Measurements from ENCODE around the gene ADGRG2. TPM values are rescaled to one million over a fixed set of nuclear protein-coding genes. Genes with fewer than 3 reads are reported as not detected.

Gene ADGRG2
- total RNA-seq, 1 donor from 2014 or later, result not detected

DNA sequence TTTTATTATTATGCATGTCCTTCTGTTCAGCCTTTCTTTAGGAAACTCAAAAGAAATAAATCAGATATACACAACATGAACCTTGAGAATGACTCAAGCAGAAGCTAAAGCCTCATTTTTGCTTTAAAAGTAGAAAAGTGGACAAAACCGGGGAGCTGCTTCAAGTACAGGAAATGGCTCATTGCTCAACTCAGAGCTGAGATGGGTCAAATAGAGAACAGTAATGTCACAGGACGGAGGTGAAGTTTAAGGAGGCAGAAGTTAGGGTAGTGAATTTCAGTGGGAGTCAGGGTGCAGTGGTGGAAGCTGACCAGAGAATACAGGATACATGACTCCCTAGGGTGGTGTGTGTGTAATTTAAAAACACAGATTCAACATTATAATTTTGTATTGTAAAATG is 160.6 kb downstream of the ADGRG2 start:
- Mint-ChIP-seq H3K4me3 (ENCODE audit: low read depth) (no peak overlapping the region), H3K27ac (no peak overlapping the region), H3K9me3 (no peaks in the 10 kb centered on the region), H3K36me3 (ENCODE audit: low read depth) (peaks cover 4% of the 10 kb centered on the region), H3K4me1 (ENCODE audit: low read depth) (peaks cover 25% of the 10 kb centered on the region), H3K27me3 (ENCODE audit: low read depth) (no peaks in the 10 kb centered on the region)
- intact Hi-C loops (cut with micrococcal nuclease), result no loop called here
- DNase-seq (ENCODE audit: low spot score), result no peak

DNA sequence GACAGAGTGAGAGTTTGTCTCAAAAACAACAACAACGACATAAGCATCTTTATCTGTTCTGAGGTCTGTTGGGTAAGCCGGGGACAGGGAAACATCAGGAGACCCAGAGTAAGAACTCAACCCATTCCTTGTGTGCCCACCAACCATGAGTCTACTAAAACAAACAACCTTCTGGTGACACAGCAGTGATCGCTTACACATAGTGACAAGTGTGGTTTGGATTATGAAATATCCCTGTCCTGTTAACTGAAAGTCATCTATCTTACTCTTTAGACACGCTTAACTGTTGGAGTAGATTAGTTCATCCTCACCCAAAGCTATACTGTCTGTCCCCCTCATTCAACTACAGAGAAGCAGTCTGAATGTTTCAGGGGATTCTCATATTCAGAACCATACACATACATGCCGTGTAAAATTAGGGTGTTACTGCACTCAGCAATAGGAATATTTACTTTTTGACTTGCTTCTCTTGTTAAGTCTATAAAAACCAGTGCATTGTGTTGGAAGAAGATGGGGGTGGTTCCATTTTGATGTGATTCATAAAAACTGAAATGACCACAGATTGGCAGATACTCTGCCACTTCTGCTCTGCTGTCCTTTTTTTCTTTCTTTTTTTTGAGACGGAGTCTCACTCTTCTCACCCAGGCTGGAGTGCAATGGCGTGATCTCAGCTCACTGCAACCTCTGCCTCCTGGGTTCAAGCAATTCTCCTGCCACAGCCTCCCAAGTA is 165.8 kb downstream of the ADGRG2 start:
- no peak for DNase-seq (ENCODE audit: low spot score)
- H3K4me3 Mint-ChIP-seq (ENCODE audit: low read depth), result no peak overlapping the region
- no peaks in the 10 kb centered on the region for H3K9me3 Mint-ChIP-seq
- peaks cover 25% of the 10 kb centered on the region for H3K4me1 Mint-ChIP-seq (ENCODE audit: low read depth)
- intact Hi-C loops (cut with micrococcal nuclease), result no loop called here
- H3K27me3 Mint-ChIP-seq (ENCODE audit: low read depth), result no peaks in the 10 kb centered on the region
- peaks cover 3% of the 10 kb centered on the region for H3K36me3 Mint-ChIP-seq (ENCODE audit: low read depth)
- no peak overlapping the region for H3K27ac Mint-ChIP-seq

DNA sequence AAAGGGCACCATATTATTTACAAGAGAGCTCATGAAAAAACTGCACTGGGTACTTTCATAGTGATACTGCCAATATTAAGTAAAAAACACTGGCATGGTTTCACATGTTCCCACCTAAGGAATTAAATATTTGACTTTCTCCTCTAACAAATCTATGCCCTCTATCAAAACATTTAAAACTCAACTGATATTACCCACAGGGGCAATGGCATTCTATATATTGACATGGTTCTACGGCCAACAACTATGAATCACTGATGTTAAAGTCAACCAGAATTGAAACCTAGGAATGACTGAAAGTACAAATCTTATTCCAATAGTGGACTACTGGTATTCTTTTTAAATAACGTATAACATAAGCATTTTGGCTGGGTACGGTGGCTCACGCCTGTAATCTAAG is 166.6 kb downstream of the ADGRG2 start:
- Mint-ChIP-seq H3K4me3 (ENCODE audit: low read depth) (no peak overlapping the region), H3K9me3 (no peaks in the 10 kb centered on the region), H3K27me3 (ENCODE audit: low read depth) (no peaks in the 10 kb centered on the region), H3K27ac (no peak overlapping the region), H3K4me1 (ENCODE audit: low read depth) (peaks cover 25% of the 10 kb centered on the region), H3K36me3 (ENCODE audit: low read depth) (peaks cover 3% of the 10 kb centered on the region)
- no peak for DNase-seq (ENCODE audit: low spot score)
- intact Hi-C loops (cut with micrococcal nuclease), result no loop called here

DNA sequence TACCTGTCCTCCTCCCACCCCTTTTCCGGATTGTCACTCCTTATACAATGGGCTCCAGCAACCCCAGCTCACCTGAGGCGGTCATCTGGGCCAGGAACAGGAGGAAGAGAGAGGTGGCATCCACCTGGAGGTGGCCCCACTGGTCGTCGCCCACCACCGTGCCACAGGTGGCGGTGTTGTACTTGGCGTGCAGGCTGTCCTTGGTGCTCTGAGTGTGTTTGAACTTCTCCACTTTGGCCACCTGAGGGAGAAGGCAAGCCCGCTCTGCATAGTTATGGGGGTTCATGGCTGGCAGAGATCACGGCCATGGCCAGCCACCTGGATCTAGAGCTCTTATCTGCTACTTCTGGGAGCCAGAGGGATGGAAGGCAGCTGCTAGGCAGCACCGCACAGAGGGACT is 171.2 kb downstream of the ADGRG2 start:
- intact Hi-C loops (cut with micrococcal nuclease), result no loop called here
- Mint-ChIP-seq H3K4me1 (ENCODE audit: low read depth) (peaks cover 12% of the 10 kb centered on the region), H3K27me3 (ENCODE audit: low read depth) (no peaks in the 10 kb centered on the region)

DNA sequence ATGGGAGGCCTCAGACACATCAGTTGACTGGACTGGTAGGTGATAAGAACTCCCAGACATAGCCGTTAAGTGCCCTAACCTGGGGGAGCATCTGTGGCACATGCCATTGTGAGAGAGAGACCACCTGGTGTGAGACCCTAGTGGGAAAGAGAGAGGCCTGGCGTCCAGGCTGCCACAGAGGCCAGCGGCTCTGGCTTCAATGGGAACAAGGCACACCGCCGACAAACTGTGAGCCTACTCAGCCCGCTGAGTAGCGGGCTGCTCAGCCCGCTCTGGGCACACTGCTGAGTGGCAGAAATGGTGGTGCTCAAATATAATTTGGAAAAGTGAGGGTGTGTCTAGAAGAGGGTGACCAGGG is 172.3 kb downstream of the ADGRG2 start:
- Mint-ChIP-seq H3K9me3 (no peaks in the 10 kb centered on the region), H3K27ac (no peak overlapping the region), H3K4me3 (ENCODE audit: low read depth) (no peak overlapping the region), H3K27me3 (ENCODE audit: low read depth) (no peaks in the 10 kb centered on the region), H3K4me1 (ENCODE audit: low read depth) (peaks cover 10% of the 10 kb centered on the region), H3K36me3 (ENCODE audit: low read depth) (peaks cover 12% of the 10 kb centered on the region)
- intact Hi-C loops (cut with micrococcal nuclease), result no loop called here
- no peak for DNase-seq (ENCODE audit: low spot score)

More for the DNA sequence above, 171.2 kb downstream of the ADGRG2 start:
- H3K4me3 Mint-ChIP-seq (ENCODE audit: low read depth), result no peak overlapping the region
- H3K36me3 Mint-ChIP-seq (ENCODE audit: low read depth), result peaks cover 12% of the 10 kb centered on the region
- no peak overlapping the region for H3K27ac Mint-ChIP-seq
- H3K9me3 Mint-ChIP-seq, result no peaks in the 10 kb centered on the region
- DNase-seq (ENCODE audit: low spot score), result no peak

DNA sequence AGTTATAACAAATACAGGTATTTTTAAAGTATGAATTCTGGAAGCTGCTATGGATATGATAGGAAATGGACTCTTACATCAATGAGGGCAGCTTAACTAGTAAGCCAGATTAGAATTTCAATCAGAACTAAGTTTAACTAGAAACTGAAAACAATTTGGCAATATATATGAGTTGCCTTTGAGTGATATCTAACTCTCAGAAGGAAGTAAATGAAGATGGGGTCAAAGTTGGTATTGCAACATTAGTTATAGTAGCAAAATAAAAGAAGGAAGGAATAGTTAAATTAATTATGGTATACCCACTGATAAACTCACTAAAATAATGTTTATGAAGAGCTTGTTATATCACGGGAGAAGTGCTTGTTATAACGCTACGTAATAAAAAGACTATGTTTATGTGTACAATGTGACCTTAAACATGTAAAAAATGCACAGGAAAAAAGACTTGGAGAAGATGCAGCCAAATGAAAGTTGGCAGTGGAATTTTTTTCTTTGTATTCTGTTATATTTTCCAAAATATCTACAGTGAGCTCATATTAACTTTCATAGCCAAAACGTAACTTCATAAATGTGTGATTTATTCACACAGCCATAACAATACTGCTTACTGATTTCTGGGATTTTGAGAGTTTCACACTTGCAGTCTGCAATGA is 172.9 kb downstream of the ADGRG2 start:
- Mint-ChIP-seq H3K4me1 (ENCODE audit: low read depth) (peaks cover 7% of the 10 kb centered on the region), H3K4me3 (ENCODE audit: low read depth) (no peak overlapping the region), H3K27me3 (ENCODE audit: low read depth) (no peaks in the 10 kb centered on the region), H3K36me3 (ENCODE audit: low read depth) (peaks cover 12% of the 10 kb centered on the region), H3K27ac (no peak overlapping the region), H3K9me3 (no peaks in the 10 kb centered on the region)
- intact Hi-C loops (cut with micrococcal nuclease), result no loop called here
- no peak for DNase-seq (ENCODE audit: low spot score)

DNA sequence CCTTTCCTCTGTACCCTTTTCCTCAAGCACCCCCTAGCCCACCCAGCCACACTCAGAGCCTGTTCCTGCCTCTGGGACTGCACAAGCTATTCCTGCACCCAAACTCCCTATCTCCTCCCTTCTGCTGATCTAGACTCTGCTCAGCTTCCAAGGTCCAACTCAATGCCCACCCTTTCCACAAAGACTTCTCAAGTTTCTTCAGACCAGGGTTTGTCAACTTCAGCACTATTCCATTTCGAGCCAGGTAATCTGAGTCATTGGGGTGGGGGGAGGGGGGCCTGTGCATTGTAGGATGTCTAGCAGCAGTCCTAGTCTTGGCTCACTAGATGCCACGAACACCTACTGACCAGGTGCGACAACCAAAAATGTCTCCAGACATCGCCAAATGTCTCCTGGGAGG is 175.7 kb downstream of the ADGRG2 start:
- no peak for DNase-seq (ENCODE audit: low spot score)
- Mint-ChIP-seq H3K4me3 (ENCODE audit: low read depth) (no peak overlapping the region), H3K36me3 (ENCODE audit: low read depth) (peaks cover 9% of the 10 kb centered on the region), H3K27ac (no peak overlapping the region), H3K4me1 (ENCODE audit: low read depth) (no peaks in the 10 kb centered on the region), H3K9me3 (no peaks in the 10 kb centered on the region), H3K27me3 (ENCODE audit: low read depth) (no peaks in the 10 kb centered on the region)
- intact Hi-C loops (cut with micrococcal nuclease), result no loop called here

DNA sequence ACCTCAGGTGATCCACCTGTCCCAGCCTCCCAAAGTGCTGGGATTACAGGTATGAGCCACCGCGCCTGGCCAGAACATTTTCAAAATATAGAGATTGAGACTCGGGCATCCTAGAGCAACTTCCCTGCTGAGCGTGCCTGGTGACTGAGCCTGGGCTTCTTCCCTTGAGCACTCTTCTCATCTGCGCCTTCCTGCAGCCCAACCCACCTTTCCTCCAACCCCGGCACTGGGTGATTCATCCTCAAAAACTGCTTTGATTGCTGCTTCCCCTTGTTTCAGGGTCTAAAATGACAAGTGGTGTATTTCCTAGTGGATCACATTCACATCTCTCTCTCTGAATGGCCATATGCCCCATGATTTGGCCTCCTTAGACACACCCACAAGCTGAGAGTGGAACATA is 176.1 kb downstream of the ADGRG2 start:
- intact Hi-C loops (cut with micrococcal nuclease), result no loop called here
- Mint-ChIP-seq H3K4me3 (ENCODE audit: low read depth) (no peak overlapping the region), H3K9me3 (no peaks in the 10 kb centered on the region), H3K36me3 (ENCODE audit: low read depth) (peaks cover 9% of the 10 kb centered on the region), H3K27ac (no peak overlapping the region), H3K4me1 (ENCODE audit: low read depth) (no peaks in the 10 kb centered on the region), H3K27me3 (ENCODE audit: low read depth) (no peaks in the 10 kb centered on the region)
- DNase-seq (ENCODE audit: low spot score), result no peak

DNA sequence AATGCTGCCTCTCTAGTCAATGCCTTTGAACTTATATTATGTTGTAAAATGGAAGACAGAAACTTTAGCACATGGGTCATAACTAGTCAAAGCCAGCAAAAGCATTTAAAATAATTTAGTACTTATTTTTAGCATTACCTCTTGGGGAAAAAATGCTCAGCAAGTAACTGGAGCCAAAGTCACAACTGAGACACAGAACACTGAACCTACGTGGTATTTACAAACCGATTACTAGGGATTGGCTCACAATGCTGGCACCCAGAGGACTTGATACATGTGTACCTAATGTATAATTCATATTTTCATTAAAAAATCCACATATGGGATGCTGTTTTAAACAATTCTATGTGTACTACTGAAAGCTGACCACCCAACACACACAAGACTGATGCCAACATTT is 176.8 kb downstream of the ADGRG2 start:
- no peak for DNase-seq (ENCODE audit: low spot score)
- H3K9me3 Mint-ChIP-seq, result no peaks in the 10 kb centered on the region
- H3K4me3 Mint-ChIP-seq (ENCODE audit: low read depth), result no peak overlapping the region
- H3K27ac Mint-ChIP-seq, result no peak overlapping the region
- peaks cover 9% of the 10 kb centered on the region for H3K36me3 Mint-ChIP-seq (ENCODE audit: low read depth)
- H3K4me1 Mint-ChIP-seq (ENCODE audit: low read depth), result no peaks in the 10 kb centered on the region
- intact Hi-C loops (cut with micrococcal nuclease), result no loop called here
- H3K27me3 Mint-ChIP-seq (ENCODE audit: low read depth), result no peaks in the 10 kb centered on the region

DNA sequence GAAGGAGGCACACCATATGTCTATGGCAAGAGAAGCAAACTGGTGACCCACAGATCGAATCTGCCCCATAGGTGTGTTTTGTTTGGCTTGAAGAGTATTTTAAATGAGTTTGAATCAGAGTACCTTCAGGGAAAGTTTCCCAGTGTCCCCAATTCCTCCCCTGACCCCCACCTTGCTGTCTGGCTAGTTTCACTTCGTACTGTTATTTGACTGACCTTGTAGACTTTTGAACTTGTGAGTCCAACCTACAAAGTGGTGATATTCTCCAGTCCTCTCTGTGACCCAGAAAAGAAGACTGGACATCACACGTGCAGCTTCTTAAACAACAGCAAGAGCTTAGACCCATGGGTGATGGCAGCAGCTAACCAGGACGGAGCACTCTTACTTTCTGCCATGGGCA is 177.8 kb downstream of the ADGRG2 start:
- no peak overlapping the region for H3K4me3 Mint-ChIP-seq (ENCODE audit: low read depth)
- no peaks in the 10 kb centered on the region for H3K4me1 Mint-ChIP-seq (ENCODE audit: low read depth)
- DNase-seq (ENCODE audit: low spot score), result no peak
- intact Hi-C loops (cut with micrococcal nuclease), result no loop called here
- H3K27ac Mint-ChIP-seq, result no peak overlapping the region
- no peaks in the 10 kb centered on the region for H3K9me3 Mint-ChIP-seq
- H3K27me3 Mint-ChIP-seq (ENCODE audit: low read depth), result no peaks in the 10 kb centered on the region
- peaks cover 9% of the 10 kb centered on the region for H3K36me3 Mint-ChIP-seq (ENCODE audit: low read depth)

DNA sequence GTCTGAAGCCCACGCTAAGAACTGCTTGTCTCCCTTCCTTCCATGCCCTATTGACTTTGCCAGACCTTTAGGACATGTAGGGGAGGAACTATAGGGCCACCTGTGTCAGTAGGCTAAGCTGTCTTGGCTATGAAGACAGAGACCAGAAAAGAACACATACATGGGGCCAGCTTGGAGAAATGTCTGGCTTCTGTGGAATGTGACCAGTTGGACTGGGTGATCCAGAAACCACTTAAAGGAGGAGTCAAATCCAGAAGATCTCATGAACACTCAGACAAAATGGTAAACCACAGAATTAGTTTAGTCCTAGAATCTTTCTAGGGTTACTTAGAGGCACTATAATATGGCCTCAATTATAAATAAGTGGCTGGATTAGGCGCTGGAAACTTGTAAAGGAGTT is 180.4 kb downstream of the ADGRG2 start:
- intact Hi-C loops (cut with micrococcal nuclease), result no loop called here
- no peak overlapping the region for H3K4me3 Mint-ChIP-seq (ENCODE audit: low read depth)
- no peaks in the 10 kb centered on the region for H3K9me3 Mint-ChIP-seq
- H3K36me3 Mint-ChIP-seq (ENCODE audit: low read depth), result peaks cover 6% of the 10 kb centered on the region
- no peak overlapping the region for H3K27ac Mint-ChIP-seq
- no peak for DNase-seq (ENCODE audit: low spot score)
- H3K27me3 Mint-ChIP-seq (ENCODE audit: low read depth), result no peaks in the 10 kb centered on the region
- H3K4me1 Mint-ChIP-seq (ENCODE audit: low read depth), result no peaks in the 10 kb centered on the region

Data from activated T-helper 2 cell treated with anti-CD3 and anti-CD28 coated beads, Interferon-gamma antibody, Interleukin-2, Interleukin-4, amounts not matched to agents 10 μg/mL and 5 μg/mL and 100 μg/mL, durations not matched to agents 14 hours and 24 hours and 36 hours (primary cell).